ENCODE data around the gene DIP2A.
"Not testable (repeated sequence)": the region's sequence is repeated elsewhere in the genome, so short reads cannot be mapped to it uniquely, and the experiment has no call there.

Gene DIP2A

DNA sequence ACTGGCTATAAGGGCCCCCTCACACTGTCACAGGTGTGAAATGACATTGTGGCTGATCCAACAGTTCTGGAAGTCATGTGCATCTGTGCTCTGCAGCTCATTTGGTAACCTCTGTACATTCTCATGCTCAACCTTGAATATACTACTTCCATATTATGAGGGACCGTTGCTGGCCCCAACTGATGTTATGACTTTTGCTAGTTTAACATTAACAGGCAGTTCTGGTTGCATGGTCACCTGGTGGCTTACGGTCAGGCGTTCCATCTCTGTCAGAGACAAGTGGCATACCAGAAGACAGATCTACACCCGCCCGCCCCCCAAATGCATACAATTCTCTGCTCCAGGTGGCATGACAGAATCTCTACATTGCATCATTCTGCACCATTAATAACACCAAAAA is 6.0 kb upstream of the DIP2A start:
- no peak for DNase-seq

DNA sequence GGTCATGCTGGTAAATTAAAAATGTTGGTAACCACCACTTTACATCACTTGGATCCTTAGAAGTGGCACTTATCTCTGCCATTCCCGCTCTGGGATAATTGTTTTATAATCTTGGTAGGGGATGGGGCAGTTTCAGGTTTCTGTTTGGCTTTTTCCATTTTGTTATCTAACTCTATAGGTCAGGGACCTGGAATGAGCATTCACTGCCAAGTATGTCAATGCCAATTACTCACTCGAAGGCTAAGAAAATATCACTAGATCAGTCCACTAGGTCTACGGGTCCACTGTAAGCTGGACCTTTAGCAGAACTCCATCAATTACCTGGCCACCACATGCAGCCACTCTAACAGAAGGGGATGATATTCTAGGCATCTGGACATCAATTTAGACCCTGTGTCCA is 4.5 kb upstream of the DIP2A start:
- no peak for DNase-seq

DNA sequence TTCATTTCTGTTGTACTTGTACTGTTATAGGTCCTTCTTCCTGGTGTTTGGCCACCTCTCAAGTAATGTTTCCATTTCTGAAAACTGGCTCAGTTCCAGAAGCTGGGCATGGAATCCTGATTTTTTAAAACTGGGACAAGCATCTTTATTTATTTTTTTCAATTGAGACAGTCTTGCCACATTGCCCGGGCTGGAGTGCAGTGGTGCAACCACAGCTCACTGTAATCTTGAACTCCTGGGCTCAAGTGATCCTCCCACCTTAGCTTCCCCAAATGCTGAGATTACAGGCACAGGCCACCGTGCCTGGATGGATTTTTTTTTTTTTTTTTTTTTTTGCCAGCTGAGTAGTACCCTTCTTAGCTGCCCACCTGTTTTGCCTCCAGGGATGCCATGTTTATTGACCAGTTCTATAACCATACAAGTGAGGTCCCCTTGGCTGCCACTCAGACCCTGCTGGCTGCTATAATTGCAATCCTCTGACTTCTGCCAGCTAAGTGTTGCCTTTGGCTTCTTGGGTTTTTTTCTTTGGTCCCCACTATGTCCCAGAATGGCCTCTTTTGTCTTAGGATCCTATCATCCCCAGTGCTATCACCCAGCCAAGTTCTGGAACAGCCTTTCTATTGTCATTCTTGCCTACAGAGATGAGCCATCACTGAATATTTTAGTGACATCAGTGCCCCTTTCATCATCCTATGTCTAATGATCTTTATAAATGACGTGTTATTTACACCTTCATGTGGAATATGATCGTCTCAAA is 3.9 kb upstream of the DIP2A start:
- no peak for DNase-seq

DNA sequence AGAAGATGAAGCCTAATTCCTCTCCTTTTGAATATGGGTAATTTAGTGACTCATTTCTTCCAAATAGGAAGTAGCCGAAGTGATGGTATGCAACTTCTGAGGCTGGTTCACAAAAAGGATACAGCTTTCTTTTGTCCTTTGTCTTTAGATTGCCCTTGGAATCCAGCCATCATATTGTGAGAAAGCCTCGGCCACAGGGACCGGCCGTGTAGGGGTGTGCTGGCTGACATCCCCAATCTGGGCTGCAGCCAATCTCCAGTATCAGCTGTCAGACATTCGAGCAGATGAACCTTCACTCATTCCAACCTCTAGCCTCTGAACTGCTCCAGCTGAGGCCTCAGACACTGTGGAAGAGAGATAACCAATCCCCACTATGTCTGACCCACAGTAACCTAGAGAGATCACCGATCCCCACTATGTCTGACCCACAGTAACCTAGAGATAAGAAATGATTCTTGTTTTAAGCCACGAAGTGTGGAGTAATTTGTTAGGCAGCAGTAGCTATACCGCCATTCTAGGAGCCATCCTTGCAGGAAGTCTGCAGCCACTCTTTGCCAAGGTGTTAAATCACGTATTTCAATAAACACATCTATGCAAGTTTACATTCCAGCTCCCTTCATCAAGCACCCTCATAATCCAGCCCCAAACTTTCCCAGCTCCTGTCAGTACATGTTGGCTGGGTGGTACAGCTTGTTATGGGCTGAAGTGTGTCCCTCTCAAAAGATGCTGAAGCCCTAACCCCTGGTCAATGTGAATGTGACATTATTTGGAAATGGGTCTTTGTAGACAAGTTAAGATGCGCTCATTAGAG is 2.9 kb upstream of the DIP2A start:
- no peak for DNase-seq

DNA sequence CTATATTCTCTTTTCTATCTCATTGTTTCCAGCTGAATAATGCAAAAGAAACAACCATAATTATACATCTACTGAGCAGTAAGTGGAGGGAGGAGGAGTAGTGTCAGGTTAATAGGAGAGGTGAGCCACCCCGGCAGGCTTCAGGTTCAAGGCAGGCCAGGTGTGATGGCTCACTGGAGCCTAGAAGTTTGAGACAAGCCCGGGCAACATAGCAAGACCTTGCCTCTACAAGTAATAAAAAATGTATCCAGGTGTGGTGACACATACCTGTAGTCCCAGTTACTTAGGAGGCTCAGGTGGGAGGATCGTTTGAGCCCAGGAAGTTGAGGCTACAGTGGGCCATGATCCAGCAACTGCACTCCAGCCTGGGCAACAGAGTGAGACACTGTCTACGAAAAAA is 1.9 kb upstream of the DIP2A start:
- no peak for DNase-seq

DNA sequence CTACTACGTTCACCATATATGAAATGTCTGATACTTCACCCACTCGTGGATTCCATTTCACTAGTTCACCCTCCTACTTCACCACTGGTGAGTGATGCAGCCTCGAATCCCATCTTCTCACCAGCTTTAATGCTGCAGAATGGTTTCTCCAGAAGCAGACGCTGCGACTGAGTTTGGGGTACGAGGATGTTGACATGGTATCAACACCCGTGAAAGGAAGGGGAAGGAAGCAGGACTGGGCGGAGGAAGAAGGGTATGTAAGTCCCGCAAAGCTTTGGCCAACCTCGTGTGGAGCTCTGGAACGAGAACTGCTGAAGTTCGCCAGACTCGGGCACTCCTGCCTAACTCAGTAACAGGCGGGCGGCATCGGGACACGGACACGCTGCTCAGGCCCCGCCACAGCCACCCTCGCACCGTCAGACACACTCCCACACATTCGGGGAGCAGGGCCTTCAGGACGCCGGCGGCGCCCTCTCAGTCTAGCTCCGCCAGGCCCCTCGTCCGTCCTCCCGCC is 833 bp upstream of the DIP2A start:
- DNase-seq = peak; percentile 44

DNA sequence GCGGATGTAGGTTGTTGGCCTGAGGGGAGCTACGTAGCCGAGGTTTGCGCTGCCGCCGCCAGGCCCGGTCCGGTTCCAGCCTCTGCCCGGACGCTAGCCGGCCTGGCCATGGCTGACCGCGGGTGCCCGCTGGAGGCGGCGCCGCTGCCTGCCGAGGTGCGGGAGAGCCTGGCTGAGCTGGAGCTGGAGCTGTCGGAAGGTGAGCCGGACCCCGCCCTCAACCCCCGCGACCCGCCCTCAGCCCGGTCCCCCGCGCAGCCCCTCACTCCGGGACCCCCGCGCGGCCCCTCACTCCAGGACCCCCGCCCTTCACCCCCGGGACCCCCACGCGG is 299 bp downstream of the DIP2A start:
- DNase-seq = no peak

DNA sequence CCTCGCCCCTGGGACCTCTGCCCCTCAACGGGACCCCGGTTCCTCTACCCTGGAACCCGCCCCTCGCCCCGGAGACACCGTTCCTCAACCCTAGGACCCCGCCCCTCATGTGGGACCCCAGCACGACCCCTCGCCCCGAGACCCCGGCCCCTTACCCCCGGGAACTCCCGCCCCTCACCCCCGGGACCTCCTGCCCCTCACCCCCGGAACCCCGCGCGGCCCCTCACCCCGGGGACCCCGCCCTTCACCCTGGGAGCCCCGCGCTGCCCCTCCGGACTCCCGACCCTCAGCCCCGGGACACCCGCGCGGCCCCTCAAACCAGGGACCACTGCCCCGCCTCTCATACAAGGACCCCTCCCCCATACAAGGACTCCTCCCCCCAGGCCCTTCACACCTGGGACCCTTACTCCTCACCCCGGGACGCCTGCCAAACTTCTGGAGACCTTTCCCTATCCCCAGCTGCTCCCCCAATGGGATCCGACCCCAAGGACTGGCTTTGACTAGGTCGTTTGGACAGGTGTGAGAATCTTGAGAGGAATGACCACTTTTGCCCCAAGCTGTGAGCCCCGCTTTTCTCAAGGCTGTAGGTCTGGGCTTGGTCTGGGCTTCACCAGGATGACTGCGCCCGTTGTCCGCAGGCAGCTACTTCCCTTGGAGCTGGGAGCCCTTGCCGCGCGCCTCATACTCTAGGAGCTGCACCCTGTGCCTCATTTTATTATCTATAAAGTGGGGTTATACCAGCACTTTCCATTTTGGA is 843 bp downstream of the DIP2A start:
- no peak for DNase-seq

DNA sequence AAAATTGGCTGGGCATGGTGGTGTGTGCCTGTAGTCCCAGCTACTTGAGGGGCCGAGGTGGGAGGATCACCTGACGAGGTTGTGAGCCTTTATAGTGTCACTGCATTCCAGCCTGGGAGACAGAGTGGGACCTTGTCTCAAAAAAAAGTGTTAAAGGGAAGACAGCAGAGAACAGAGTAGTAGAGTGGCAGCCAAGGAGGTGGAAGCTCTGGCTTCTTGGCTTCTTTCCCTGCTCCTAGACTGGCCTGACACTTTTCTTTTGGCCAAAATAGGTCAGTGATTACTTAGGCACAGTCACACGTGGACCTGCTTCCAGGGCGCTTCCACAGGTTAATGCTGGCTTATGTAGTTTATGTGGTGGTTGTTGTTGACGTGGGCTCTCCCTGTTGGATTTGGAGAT is 3.2 kb downstream of the DIP2A start:
- DNase-seq = no peak

DNA sequence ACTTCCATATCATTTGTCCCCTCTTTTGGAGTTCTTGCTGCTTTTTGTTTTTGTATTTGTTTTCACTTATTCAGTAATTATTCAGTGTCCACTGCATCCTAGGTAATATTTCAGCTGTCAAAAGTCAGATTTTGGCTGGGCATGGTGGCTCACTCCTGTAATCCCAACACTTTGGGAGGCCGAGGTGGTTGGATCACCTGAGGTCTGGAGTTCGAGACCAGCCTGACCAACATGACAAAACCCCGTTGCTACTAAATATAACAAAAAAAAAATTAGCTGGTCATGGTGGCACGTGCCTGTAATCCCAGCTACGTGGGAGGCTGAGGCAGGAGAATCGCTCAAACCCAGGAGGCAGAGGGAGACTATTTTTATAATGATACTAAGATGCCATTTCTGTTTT is 6.5 kb downstream of the DIP2A start:
- DNase-seq = not testable (repeated sequence)

DNA sequence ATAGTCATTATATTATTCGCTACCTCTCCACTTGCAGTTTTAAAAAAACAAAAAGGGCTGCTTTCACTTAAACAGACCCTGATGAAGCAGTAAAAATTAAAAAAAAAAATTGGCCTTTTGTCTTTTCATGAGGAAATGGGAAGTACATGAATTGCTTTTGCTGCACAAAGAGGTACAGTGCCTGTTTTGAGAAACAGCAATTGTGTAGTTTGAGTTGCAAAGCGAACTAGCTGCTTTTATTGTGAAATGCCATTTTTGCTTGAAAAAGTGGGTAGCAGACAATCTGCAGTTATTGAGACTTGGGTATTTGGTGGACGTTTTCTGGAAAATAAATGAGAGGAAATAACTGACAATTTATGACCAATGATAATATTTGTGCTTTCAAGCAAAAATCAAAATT is 7.0 kb downstream of the DIP2A start:
- no peak for DNase-seq

DNA sequence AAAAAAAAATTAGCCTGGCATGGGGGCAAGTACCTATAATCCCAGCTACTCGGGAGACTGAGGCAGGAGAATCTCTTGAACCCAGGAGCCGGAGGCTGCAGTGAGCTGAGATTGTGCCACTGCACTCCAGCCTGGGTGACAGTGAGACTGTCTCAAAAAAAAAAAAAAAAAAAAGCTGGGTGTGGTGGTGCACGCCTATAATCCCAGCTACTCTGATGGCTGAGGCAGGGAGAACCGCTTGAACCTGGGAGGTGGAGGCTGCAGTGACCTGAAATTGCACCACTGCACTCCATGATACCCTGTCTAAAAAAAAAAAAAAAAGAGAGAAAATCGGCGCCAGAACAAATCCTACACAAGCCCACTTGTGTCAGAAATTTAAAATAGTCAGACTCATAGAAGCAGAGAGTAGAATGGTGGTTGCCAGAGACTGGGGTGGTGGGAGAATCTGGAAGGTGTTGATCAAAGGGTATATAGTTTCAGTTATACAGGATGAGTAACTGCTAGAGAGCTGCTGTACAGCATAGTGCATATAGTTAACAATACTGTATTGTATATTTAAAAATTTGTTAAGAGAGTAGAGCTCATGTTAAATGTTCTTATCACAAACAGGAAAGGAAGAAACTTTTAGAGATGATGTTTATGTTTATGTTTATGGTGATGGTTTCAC is 9.6 kb downstream of the DIP2A start:
- no peak for DNase-seq

DNA sequence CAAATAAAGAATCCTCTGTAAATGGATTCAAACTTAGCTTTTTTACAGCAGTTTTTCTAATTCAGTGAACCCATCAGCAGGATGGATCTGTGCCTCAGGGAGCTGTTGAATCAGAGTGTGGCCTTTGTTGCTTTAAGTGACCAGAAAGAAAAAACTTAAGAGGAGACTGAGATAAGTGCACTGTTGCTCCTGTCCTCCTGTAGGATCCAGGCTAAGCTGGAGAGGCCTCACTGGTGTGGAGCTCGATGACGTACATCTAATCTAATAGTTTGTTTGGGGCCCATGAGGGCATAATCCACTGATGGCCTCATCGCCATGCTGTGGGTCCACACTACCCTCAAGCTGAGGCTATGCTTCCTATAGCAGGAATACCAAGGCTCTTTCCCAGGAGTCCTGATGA is 10.6 kb downstream of the DIP2A start:
- no peak for DNase-seq

DNA sequence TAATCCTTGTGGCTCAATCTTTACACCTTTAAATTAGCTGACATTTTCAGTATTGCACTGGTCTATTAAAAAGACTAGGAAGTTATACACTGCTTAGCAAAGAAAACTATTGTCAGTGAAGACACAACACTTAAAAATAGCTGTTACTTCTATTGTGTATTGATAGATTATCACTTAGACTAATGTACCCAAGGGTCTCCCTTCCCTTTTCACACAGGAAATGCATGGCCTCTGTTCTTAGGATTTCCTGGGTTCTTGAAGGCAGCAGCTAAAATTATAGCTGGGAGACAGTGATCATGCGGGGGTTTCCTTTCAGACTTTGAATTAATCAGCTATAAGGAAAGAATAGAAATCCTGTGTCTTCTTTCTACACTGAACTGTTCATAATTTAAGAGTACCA is 12.8 kb downstream of the DIP2A start:
- DNase-seq = no peak

DNA sequence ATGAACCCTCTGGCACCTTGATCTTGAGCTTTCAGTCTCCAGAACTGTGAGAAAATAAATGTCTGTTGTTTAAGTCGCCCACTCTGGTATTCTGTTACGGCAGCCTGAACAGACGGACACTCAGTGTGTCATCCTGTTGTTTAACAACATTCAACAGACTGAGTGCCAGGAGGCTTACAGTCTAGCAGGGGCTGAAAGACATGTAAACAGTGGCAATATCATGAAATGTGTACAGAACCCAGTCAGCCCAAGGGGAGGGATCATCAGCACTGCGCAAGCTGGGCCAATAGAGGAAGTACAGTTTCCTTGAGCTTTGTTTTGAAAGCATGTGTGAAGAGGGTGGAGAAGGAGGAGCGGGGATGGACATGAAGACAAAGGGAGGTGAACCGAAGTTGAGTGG is 13.6 kb downstream of the DIP2A start:
- no peak for DNase-seq

DNA sequence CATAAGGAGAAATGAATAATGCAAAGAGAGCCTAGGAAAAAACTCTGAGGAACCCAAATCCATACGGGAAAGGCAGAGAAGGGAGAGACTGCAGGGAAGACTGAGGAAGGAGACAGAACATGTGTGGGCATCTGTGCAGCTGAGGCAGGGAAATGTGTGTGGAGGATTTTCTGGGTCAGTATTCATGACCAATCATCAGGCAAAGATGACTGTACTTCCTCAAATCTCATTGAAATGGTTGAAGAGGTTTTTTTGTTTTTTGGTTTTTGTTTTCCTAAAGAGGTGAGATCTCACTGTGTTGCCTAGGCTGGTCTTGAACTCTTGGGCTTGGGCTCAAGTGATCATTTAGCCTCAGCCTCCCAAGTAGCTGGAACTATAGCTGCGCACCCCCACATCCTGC is 15.7 kb downstream of the DIP2A start:
- DNase-seq = no peak

DNA sequence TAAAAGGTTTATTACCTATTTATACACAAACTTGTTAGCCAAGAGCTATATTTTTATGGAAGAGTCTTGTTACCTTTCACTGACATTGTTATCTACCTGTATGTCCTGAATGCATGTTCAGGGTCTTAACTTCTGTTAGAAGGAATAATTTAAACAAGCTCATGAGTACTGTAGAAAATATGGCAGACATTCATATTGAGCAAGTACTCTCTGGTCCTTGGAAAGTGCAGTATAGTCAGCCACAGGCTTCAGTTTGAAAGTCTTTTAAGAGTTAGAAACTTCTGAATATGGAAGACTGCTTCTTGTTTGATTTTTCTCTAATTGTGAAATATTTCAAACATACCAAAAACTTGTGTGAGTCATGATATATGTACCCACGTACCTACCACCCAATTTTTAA is 16.6 kb downstream of the DIP2A start:
- DNase-seq = no peak

DNA sequence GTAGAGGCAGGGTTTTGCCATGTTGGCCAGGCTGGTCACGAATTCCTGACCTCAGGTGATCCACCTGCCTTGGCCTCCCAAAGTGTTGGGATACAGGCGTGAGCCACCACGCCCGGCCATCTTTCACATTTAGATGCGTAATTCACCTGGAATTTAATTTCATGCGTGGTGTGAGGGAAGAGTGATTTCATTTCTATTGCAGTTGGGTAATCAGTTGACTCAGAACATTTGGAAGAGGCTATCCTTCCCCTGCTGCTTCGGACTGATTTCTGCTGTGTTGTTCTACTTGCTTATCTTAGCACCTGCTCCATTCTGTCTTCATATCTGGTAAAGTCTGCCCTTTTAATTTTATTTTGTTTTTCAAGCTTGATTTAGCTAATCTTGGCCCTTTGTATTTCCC is 19.1 kb downstream of the DIP2A start:
- no peak for DNase-seq

DNA sequence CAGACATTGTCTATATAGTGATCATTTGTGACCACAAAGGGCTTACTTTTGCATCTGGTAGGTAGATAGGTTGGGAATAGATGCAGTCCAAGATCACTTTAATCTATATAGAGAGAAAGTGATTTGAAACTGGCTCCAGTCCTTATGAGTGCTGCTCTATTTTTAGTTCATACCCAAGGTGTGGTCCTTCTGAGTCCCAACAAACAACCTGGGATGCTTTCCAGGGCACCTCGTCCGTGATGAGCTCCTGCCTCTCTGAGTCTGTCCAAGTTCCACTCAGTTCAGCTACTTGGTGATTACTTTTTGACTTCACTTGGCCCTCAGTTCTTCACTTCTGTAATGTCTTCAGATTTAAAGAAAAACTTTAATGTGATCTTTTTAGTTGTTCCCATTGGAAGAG is 20.2 kb downstream of the DIP2A start:
- DNase-seq = no peak

DNA sequence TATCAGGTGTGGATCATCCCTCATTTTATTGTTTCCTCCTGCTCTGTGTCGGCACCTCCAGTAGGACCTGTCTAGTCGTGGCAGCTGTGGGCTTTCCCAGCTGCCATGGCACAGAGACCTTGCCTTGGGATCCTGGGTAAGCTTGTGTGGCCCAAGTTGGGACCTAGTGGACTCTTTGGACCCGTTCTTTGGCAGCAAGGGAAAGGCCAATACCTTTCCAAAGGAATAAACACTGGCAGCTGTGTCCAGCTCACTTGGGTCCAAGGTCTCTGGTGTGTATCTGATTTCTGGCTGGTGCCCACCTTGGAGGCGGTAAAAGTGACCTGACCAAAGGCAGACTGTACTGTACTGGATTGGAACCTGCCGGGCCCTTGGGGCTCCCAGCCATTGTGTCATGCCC is 21.8 kb downstream of the DIP2A start:
- DNase-seq = no peak

DNA sequence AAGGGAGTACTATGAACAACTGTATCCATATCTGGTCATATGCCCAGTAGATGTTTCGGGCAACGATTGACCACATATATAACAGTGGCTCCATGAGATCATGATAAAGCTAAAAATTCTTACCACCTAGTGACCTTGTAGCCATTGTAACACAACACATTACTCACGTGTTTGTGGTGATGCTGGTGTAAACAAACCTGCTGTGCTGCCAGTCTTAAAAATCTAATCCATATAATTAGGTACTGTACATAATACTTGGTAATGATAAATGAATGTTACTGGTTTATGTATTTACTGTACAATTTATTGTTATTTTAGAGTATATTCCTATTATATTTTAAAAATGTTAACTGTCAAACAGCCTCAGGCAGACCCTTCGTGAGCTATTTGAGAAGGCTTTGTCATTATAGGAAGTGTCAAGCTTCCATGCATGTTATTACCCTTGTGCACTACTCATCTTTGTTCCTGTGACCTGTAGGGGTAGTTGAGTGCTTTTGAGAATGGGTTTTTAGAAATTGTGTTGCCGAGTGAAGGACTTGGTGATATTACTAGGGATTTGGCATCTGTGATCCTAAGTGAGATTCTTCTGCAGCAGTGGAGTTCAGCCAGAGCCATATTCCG is 23.6 kb downstream of the DIP2A start:
- no peak for DNase-seq

DNA sequence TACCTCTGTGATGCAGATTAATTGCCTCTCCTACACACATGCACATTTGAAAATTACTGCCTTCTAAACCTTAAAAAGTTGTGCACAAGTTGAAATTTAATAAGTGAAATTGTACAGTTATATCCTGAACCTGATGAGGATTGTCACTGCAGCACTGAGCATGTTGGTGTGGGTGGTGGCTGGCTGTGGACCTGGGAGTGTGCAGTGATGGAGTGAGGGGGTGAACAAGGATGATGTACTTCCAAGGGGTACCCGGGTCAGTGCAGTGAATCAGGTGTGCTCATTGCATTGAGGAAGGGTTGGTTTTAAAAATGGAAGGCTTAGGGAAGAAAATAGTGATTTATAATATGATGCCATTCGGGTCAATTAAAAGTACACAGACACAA is 24.1 kb downstream of the DIP2A start:
- no peak for DNase-seq

Measured in GDM1 (cell line).